M059J (cell line): Measurements from ENCODE around the gene PYCR2. TPM values are rescaled to one million over a fixed set of nuclear protein-coding genes. Genes with fewer than 3 reads are reported as not detected.
A peak's percentile ranks its signal among the peaks of the same experiment; 100 is the strongest.
"Not testable (repeated sequence)": the region's sequence is repeated elsewhere in the genome, so short reads cannot be mapped to it uniquely, and the experiment has no call there.

Experiments used
- DNase-seq: peaks from one replicate; pipeline ENCODE4 v3.0.0-alpha.2; 2012; ENCODE audit warnings: low read depth
- total RNA-seq: library from RNA; depleted of rRNA; stranded (reverse); fragments of >200 nt; shearing (Covaris generic); gene quantifications from 2 replicates; pipeline ENCODE4 v1.2.3, GENCODE V29; 2014

PYCR2 gene
- total RNA-seq, 1 experiment from 2014 or later: 60.0 TPM

DNA sequence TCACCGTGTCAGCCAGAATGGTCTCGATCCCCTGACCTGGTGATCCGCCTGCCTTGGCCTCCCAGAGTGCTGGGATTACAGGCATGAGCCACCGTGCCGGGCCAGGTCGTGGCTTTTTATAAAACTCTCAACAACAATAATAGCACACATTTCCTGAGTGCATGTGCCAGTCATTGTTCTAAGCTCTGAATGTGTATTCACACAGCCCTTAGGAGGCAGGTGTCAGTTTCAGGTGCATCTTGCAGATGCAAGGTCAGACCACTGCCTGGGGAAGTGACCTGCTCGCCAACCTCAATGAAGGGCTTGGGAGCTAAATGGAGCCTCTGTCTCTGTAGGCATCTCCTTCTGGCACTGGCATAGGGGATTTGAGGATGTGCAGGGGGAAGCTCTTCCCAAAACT is 18.5 kb upstream of the PYCR2 start:
- no peak for DNase-seq

- no peak for DNase-seq
Measured at GRCh38 chr1:225941942-225942222, 17.8 kb upstream of the PYCR2 start.

DNA sequence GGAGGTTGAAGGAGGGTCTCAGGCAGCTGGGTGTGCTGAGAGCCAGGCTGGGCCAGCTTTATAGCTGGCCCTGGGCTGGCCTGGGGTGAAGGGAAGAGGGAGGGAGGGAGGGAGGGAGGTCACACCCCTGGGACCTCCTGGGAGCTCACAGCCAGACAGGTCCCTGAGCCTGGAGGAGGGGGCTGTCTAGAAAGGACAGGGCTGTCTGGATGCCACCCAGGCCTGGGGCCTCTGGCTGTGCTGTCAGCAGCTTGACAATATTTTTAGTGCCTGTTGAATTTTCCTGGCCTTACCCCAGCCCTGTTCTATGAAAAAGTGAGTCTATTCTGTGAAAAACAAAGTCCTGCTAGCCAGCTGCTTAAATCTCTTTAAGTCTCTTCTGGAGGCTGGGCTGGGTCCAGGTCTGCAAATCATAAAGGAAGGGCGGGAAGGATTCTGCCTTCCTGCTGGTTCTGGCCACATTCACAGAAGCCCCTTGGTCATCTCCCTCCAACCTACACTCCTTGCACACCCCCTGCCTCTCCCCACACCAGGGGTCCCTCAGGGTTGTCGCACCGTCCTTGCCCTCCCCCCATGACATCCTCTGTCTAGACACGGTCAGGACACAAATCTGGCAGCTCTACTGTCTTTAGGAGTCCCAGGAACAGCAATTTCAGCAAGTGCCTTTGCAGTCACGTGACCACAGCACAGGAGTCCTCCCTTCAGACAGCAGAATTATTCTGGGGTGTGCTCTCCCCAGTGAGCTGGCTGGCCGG is 17.3 kb upstream of the PYCR2 start, which contains the start of gene LEFTY2:
Gene LEFTY2 (minus strand): TSS at position 34 of the 755 bp plus-strand sequence. CDS start 80 bp downstream, outside the sequence.
- DNase-seq: no peak

DNA sequence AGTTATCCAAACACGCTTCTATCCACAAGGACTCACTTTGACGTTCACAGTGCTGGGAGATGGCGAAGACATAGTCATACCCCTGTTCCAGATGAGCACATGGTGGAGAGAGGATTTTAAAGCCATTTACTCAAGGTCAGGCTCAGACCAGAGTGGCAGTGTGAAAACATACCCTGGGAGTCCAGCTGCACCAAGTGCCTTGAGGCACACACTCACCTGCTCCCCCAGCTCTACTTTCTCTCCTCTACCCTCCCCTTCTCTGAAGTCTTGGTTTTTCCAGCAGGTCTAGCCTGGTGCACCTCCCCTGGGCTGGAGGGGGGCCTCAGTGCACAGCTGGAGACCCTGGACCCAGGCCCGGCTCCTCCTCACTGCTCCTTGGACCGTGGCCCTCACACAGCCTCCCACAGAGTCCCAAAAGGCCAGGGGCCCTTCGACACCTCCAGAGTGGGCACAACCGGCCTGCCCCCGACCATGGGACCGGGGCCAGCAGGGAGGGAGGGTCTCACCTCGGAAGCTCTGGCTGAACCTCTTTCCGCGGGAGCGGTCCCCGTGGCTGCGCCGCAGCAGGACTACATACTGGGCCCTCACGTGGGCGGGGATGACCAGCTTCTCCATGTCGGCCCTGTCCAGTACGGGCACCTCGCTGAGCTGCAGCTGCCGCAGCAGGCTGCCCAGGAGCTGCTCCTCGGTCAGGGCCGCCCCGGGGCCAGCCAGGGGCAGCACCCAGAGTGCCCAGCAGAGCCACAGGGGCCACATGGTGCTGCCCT is 16.5 kb upstream of the PYCR2 start:
- no peak for DNase-seq

- not testable (repeated sequence) for DNase-seq
Measured at GRCh38 chr1:225939939-225940310, 15.9 kb upstream of the PYCR2 start.

- DNase-seq: not testable (repeated sequence)
Measured at GRCh38 chr1:225939097-225939938, 15.3 kb upstream of the PYCR2 start.

GRCh38 chr1:225937048-225937968 is 13.3 kb upstream of the PYCR2 start:
- no peak for DNase-seq

GRCh38 chr1:225936523-225936922 is 12.5 kb upstream of the PYCR2 start:
- DNase-seq: no peak

DNA sequence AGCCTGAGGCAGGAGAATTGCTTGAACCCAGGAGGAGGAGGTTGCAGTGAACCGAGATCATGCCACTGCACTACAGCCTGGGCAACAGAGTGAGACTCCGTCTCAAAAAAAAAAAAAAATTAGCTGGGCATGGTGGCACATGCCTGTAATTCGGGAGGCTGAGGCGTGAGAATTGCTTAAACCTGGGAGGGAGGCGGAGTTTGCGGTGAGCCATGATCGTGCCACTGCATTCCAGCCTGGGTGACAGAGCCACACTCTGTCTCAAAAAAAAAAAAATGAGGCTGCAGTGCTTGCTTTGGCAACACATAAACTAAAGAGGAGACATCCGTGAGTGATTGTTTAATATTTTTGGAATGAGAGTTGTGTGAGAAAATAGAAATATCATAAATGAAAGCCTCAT is 12.0 kb upstream of the PYCR2 start:
- not testable (repeated sequence) for DNase-seq

GRCh38 chr1:225934711-225935110 is 10.7 kb upstream of the PYCR2 start:
- peak; percentile 20 for DNase-seq

GRCh38 chr1:225933072-225933471 is 9.0 kb upstream of the PYCR2 start:
- peak; percentile 68 for DNase-seq

- DNase-seq: no peak
Measured at GRCh38 chr1:225931270-225932136, 7.5 kb upstream of the PYCR2 start.

- DNase-seq: no peak
Measured at GRCh38 chr1:225930566-225930965, 6.5 kb upstream of the PYCR2 start.

- DNase-seq: not testable (repeated sequence)
Measured at GRCh38 chr1:225929462-225929861, 5.4 kb upstream of the PYCR2 start.

GRCh38 chr1:225928186-225929175 is 4.4 kb upstream of the PYCR2 start:
- DNase-seq: no peak

- DNase-seq: peak; percentile 25
Measured at GRCh38 chr1:225926551-225927113, 2.6 kb upstream of the PYCR2 start.

DNA sequence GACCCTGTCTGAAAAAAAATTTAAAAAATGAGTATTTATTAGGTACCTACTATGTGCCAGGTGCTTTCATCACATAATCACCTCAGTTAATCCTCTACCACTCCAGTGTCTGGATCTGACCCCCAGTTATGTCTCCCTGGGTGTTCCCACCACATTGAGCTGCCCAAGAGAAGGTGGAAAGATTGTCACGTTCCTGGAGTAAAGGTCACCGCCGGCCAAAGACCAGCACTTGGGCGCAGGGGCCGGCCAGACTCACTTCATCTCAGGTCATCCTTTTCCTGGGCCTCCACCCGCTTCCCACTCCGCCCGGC is 714 bp downstream of the PYCR2 start:
- DNase-seq: no peak

- peak; percentile 82 for DNase-seq
Measured at GRCh38 chr1:225921734-225922709, 2.0 kb downstream of the PYCR2 start.
